ENCODE data around the gene FKBP5.

The FKBP5 gene

GRCh38 chr6:35683267-35683666, 5.4 kb downstream of the FKBP5 start:
- Histone ChIP-seq H2AFZ (ENCODE audit: low read length) (no peak overlapping the region), H3K9ac (ENCODE audit: low read length) (no peak overlapping the region), H3K36me3 (replicated peaks; ENCODE audit: insufficient read depth, low read length) (no peaks in the 10 kb centered on the region), H3K79me2 (ENCODE audit: low read length) (peaks cover 54% of the 10 kb centered on the region), H3K9me2 (replicated peaks; ENCODE audit: insufficient read depth, low read length) (no peaks in the 10 kb centered on the region), H3K27me3 (replicated peaks; ENCODE audit: insufficient read depth, low read length) (no peaks in the 10 kb centered on the region), H3K27ac (ENCODE audit: low read length) (no peak overlapping the region), H3K4me1 (ENCODE audit: low read length) (no peaks in the 10 kb centered on the region), H4K20me1 (ENCODE audit: insufficient read depth, low read length) (peaks cover 4% of the 10 kb centered on the region; the same call in 1 of the 2 replicates), H3K4me3 (ENCODE audit: low read length) (no peak overlapping the region), H3F3A (ENCODE audit: insufficient read depth, low read length) (peaks cover 8% of the 10 kb centered on the region), H3K4me2 (ENCODE audit: low read depth, low read length) (no peak overlapping the region), H3K9me3 (replicated peaks; ENCODE audit: insufficient read depth, low read length) (no peaks in the 10 kb centered on the region)
- no peak for DNase-seq
- TF ChIP-seq EZH2 (optimal IDR thresholded peaks at IDR 0.05; ENCODE audit: low read depth, low read length) (no peak), EZH2phosphoT487 (IDR thresholded peaks at IDR 0.05; ENCODE audit: low read length) (no peak), CTCF (IDR thresholded peaks at IDR 0.05; ENCODE audit: low read length) (no peak)

GRCh38 chr6:35681298-35681697, 7.4 kb downstream of the FKBP5 start:
- Histone ChIP-seq H3K4me1 (ENCODE audit: low read length) (no peaks in the 10 kb centered on the region), H2AFZ (ENCODE audit: low read length) (no peak overlapping the region), H3K36me3 (replicated peaks; ENCODE audit: insufficient read depth, low read length) (no peaks in the 10 kb centered on the region), H3K9me3 (replicated peaks; ENCODE audit: insufficient read depth, low read length) (no peaks in the 10 kb centered on the region), H3K27me3 (replicated peaks; ENCODE audit: insufficient read depth, low read length) (no peaks in the 10 kb centered on the region), H3K9me2 (replicated peaks; ENCODE audit: insufficient read depth, low read length) (no peaks in the 10 kb centered on the region), H3K4me2 (ENCODE audit: low read depth, low read length) (no peak overlapping the region), H3K9ac (ENCODE audit: low read length) (no peak overlapping the region), H3K4me3 (ENCODE audit: low read length) (no peak overlapping the region), H4K20me1 (ENCODE audit: insufficient read depth, low read length) (no peaks in the 10 kb centered on the region; the same call in 1 of the 2 replicates), H3K79me2 (ENCODE audit: low read length) (peaks cover 51% of the 10 kb centered on the region), H3K27ac (ENCODE audit: low read length) (no peak overlapping the region), H3F3A (ENCODE audit: insufficient read depth, low read length) (no peaks in the 10 kb centered on the region)
- DNase-seq = no peak
- no peak for TF ChIP-seq CTCF (IDR thresholded peaks at IDR 0.05; ENCODE audit: low read length)
- TF ChIP-seq EZH2 (optimal IDR thresholded peaks at IDR 0.05; ENCODE audit: low read depth, low read length) = no peak
- TF ChIP-seq EZH2phosphoT487 (IDR thresholded peaks at IDR 0.05; ENCODE audit: low read length) = no peak

GRCh38 chr6:35679399-35679798, 9.3 kb downstream of the FKBP5 start:
- TF ChIP-seq EZH2 (optimal IDR thresholded peaks at IDR 0.05; ENCODE audit: low read depth, low read length) (no peak), CTCF (IDR thresholded peaks at IDR 0.05; ENCODE audit: low read length) (no peak), EZH2phosphoT487 (IDR thresholded peaks at IDR 0.05; ENCODE audit: low read length) (no peak)
- Histone ChIP-seq H3K9me2 (replicated peaks; ENCODE audit: insufficient read depth, low read length) (no peaks in the 10 kb centered on the region), H3K4me2 (ENCODE audit: low read depth, low read length) (no peak overlapping the region), H3K4me3 (ENCODE audit: low read length) (no peak overlapping the region), H3K4me1 (ENCODE audit: low read length) (no peaks in the 10 kb centered on the region), H3K79me2 (ENCODE audit: low read length) (peaks cover 39% of the 10 kb centered on the region), H3K27me3 (replicated peaks; ENCODE audit: insufficient read depth, low read length) (no peaks in the 10 kb centered on the region), H4K20me1 (ENCODE audit: insufficient read depth, low read length) (no peaks in the 10 kb centered on the region), H3K9ac (ENCODE audit: low read length) (no peak overlapping the region), H3K9me3 (replicated peaks; ENCODE audit: insufficient read depth, low read length) (no peaks in the 10 kb centered on the region), H3F3A (ENCODE audit: insufficient read depth, low read length) (no peaks in the 10 kb centered on the region), H3K27ac (ENCODE audit: low read length) (no peak overlapping the region), H3K36me3 (replicated peaks; ENCODE audit: insufficient read depth, low read length) (no peaks in the 10 kb centered on the region), H2AFZ (ENCODE audit: low read length) (no peak overlapping the region)
- DNase-seq = no peak

All from MM.1S (cell line).